Lower leg skin (tissue), 3 donors: ENCODE results near the gene ZFAND2A.

Experiments
- CTCF ChIP-seq, 3 donors: fragments of 450-650 bp; IDR thresholded peaks; one replicate each; pipeline ENCODE4 v1.5.1; 2016; ENCODE audit warnings: antibody characterized with exemption in 3 of 3, mild to moderate bottlenecking in 3 of 3, moderate library complexity in 2 of 3
- POLR2A ChIP-seq, 2 donors: fragments of 450-650 bp; IDR thresholded peaks; one replicate each; pipeline ENCODE4 v1.6.1; 2016 to 2017; ENCODE audit warnings: antibody characterized with exemption in 2 of 2, mild to moderate bottlenecking in 1 of 2, moderate library complexity in 1 of 2

- TF ChIP-seq CTCF (IDR thresholded peaks at IDR 0.05) (no peak), POLR2A (IDR thresholded peaks at IDR 0.05) (no peak)
Observed at GRCh38 chr7:1108264-1108920, 51.6 kb downstream of the ZFAND2A start.
